ENCODE results near the gene CYP24A1. TPM values are rescaled to one million over a fixed set of nuclear protein-coding genes. Genes with fewer than 3 reads are reported as not detected.

Gene CYP24A1
- total and polyA plus RNA-seq, 2 of the 13 experiments (the other 11 are each of a cell fraction or from before 2014, with no cell fraction given) = 9.4 to 32.7 TPM

DNA sequence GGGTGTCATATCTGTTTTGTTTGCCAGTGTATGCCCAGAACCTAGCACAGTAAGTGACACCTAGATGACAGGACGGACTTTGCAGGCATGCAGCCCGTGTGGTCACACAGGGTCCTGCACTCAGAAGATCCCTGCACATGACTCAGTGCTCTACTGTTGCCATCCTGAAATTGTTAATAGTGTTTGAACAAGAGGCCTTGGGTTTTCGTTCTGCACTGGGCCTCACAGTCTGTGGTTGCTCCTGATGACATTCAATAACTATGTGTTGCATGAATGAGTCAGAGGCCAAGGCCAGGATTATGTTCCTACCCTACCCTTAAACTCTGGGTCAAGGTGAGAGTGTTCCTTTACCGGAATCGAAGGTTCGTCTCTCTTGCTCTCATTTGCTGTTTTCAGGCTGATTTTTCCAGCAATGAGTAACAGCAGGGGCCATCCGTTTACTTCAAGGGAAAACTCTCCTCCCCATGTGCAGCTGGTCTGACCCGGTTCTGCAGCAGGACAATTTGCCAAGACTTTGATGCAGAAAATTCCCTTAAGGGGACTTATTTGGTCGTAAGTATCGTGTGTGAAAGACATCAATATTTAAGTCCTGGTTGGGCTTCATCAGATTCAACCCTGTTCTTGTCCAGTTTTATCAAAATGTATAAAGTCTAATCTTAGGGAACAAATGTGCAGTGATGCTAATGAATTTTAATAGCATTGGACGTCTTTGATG, 21.1 kb upstream of the CYP24A1 start (continued):
- TF ChIP-seq, protein P1, sequence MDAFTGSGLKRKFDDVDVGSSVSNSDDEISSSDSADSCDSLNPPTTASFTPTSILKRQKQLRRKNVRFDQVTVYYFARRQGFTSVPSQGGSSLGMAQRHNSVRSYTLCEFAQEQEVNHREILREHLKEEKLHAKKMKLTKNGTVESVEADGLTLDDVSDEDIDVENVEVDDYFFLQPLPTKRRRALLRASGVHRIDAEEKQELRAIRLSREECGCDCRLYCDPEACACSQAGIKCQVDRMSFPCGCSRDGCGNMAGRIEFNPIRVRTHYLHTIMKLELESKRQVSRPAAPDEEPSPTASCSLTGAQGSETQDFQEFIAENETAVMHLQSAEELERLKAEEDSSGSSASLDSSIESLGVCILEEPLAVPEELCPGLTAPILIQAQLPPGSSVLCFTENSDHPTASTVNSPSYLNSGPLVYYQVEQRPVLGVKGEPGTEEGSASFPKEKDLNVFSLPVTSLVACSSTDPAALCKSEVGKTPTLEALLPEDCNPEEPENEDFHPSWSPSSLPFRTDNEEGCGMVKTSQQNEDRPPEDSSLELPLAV (CRISPR knock-in tag; conservative IDR thresholded peaks at IDR 0.05; ENCODE audit: low read depth) = no peak
- TF ChIP-seq ZSCAN9 (CRISPR knock-in tag; IDR thresholded peaks at IDR 0.05; ENCODE audit: borderline replicate concordance) = peak; percentile 93
- no peak for TF ChIP-seq ZFP82 (CRISPR knock-in tag; IDR thresholded peaks at IDR 0.05; ENCODE audit: borderline replicate concordance)
- TF ChIP-seq, protein P2, sequence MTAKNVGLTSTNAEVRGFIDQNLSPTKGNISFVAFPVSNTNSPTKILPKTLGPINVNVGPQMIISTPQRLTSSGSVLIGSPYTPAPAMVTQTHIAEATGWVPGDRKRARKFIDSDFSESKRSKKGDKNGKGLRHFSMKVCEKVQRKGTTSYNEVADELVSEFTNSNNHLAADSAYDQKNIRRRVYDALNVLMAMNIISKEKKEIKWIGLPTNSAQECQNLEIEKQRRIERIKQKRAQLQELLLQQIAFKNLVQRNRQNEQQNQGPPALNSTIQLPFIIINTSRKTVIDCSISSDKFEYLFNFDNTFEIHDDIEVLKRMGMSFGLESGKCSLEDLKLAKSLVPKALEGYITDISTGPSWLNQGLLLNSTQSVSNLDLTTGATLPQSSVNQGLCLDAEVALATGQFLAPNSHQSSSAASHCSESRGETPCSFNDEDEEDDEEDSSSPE (CRISPR knock-in tag; IDR thresholded peaks at IDR 0.05) = no peak
- TF ChIP-seq ARHGAP35 (CRISPR knock-in tag; IDR thresholded peaks at IDR 0.05; ENCODE audit: borderline replicate concordance) = no peak
- 0 out of 2 replicates have a peak, but pooled peaks have one; percentile 77 for TF ChIP-seq ZZZ3 (CRISPR knock-in tag; IDR thresholded peaks at IDR 0.05; ENCODE audit: borderline replicate concordance)
- no peak for TF ChIP-seq NPAS2 (CRISPR knock-in tag; IDR thresholded peaks at IDR 0.05; ENCODE audit: borderline replicate concordance)
- TF ChIP-seq, protein P3, sequence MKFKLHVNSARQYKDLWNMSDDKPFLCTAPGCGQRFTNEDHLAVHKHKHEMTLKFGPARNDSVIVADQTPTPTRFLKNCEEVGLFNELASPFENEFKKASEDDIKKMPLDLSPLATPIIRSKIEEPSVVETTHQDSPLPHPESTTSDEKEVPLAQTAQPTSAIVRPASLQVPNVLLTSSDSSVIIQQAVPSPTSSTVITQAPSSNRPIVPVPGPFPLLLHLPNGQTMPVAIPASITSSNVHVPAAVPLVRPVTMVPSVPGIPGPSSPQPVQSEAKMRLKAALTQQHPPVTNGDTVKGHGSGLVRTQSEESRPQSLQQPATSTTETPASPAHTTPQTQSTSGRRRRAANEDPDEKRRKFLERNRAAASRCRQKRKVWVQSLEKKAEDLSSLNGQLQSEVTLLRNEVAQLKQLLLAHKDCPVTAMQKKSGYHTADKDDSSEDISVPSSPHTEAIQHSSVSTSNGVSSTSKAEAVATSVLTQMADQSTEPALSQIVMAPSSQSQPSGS (CRISPR knock-in tag; IDR thresholded peaks at IDR 0.05) = peak; percentile 98
- TF ChIP-seq RBM22 (optimal IDR thresholded peaks at IDR 0.05; ENCODE audit: low read length) = no peak
- TF ChIP-seq, protein P4, sequence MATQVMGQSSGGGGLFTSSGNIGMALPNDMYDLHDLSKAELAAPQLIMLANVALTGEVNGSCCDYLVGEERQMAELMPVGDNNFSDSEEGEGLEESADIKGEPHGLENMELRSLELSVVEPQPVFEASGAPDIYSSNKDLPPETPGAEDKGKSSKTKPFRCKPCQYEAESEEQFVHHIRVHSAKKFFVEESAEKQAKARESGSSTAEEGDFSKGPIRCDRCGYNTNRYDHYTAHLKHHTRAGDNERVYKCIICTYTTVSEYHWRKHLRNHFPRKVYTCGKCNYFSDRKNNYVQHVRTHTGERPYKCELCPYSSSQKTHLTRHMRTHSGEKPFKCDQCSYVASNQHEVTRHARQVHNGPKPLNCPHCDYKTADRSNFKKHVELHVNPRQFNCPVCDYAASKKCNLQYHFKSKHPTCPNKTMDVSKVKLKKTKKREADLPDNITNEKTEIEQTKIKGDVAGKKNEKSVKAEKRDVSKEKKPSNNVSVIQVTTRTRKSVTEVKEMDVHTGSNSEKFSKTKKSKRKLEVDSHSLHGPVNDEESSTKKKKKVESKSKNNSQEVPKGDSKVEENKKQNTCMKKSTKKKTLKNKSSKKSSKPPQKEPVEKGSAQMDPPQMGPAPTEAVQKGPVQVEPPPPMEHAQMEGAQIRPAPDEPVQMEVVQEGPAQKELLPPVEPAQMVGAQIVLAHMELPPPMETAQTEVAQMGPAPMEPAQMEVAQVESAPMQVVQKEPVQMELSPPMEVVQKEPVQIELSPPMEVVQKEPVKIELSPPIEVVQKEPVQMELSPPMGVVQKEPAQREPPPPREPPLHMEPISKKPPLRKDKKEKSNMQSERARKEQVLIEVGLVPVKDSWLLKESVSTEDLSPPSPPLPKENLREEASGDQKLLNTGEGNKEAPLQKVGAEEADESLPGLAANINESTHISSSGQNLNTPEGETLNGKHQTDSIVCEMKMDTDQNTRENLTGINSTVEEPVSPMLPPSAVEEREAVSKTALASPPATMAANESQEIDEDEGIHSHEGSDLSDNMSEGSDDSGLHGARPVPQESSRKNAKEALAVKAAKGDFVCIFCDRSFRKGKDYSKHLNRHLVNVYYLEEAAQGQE (IDR thresholded peaks at IDR 0.05; ENCODE audit: borderline replicate concordance in 1 of 2, low read depth in 1 of 2, low read length in 2 of 2) = peak in 1 of 2 experiments; percentile 70; a peak in 1 of 4 replicates
- TF ChIP-seq, protein P5, sequence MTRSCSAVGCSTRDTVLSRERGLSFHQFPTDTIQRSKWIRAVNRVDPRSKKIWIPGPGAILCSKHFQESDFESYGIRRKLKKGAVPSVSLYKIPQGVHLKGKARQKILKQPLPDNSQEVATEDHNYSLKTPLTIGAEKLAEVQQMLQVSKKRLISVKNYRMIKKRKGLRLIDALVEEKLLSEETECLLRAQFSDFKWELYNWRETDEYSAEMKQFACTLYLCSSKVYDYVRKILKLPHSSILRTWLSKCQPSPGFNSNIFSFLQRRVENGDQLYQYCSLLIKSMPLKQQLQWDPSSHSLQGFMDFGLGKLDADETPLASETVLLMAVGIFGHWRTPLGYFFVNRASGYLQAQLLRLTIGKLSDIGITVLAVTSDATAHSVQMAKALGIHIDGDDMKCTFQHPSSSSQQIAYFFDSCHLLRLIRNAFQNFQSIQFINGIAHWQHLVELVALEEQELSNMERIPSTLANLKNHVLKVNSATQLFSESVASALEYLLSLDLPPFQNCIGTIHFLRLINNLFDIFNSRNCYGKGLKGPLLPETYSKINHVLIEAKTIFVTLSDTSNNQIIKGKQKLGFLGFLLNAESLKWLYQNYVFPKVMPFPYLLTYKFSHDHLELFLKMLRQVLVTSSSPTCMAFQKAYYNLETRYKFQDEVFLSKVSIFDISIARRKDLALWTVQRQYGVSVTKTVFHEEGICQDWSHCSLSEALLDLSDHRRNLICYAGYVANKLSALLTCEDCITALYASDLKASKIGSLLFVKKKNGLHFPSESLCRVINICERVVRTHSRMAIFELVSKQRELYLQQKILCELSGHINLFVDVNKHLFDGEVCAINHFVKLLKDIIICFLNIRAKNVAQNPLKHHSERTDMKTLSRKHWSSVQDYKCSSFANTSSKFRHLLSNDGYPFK (CRISPR knock-in tag; IDR thresholded peaks at IDR 0.05; ENCODE audit: borderline replicate concordance) = 0 out of 2 replicates have a peak, but pooled peaks have one; percentile 6
- TF ChIP-seq, protein P6, sequence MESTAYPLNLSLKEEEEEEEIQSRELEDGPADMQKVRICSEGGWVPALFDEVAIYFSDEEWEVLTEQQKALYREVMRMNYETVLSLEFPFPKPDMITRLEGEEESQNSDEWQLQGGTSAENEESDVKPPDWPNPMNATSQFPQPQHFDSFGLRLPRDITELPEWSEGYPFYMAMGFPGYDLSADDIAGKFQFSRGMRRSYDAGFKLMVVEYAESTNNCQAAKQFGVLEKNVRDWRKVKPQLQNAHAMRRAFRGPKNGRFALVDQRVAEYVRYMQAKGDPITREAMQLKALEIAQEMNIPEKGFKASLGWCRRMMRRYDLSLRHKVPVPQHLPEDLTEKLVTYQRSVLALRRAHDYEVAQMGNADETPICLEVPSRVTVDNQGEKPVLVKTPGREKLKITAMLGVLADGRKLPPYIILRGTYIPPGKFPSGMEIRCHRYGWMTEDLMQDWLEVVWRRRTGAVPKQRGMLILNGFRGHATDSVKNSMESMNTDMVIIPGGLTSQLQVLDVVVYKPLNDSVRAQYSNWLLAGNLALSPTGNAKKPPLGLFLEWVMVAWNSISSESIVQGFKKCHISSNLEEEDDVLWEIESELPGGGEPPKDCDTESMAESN (CRISPR knock-in tag; conservative IDR thresholded peaks at IDR 0.05) = peak; percentile 88
- TF ChIP-seq TCF7L2 (IDR thresholded peaks at IDR 0.05; ENCODE audit: low read depth, low read length) = no peak
